ENCODE results near the gene XDH.

The XDH gene

GRCh38 chr2:31297751-31298150, 116.8 kb downstream of the XDH start:
- no peak for TF ChIP-seq Cebpa-rat (IDR thresholded peaks at IDR 0.05)
- no peak overlapping the region; a peak in 1 of 22 replicates for H3K9ac ChIP-seq

GRCh38 chr2:31296641-31297287, 117.8 kb downstream of the XDH start:
- H3K27ac ChIP-seq, result peak overlapping the region in 3 of 11 experiments; percentile 13 to 65 (median 61); a peak in 2 of 22 replicates
- TF ChIP-seq Cebpa-rat (IDR thresholded peaks at IDR 0.05), result no peak
- H3K4me2 ChIP-seq, result peak overlapping the region; percentile 35 to 79 (median 62)
- H3K9me3 ChIP-seq (replicated peaks in 1 of 11), result no peaks in the 10 kb centered on the region; a peak in 1 of 22 replicates
- H3K4me3 ChIP-seq, result no peak overlapping the region
- H3K4me1 ChIP-seq, result peaks cover 21 to 43% (median 36%) of the 10 kb centered on the region in 10 experiments
- H3K27me3 ChIP-seq, result no peaks in the 10 kb centered on the region
- H4K20me1 ChIP-seq, result no peaks in the 10 kb centered on the region
- no peak overlapping the region for H3K9ac ChIP-seq
- no peaks in the 10 kb centered on the region for H3K36me3 ChIP-seq

More at GRCh38 chr2:31297751-31298150, 116.8 kb downstream of the XDH start:
- H3K36me3 ChIP-seq, result no peaks in the 10 kb centered on the region
- no peaks in the 10 kb centered on the region for H4K20me1 ChIP-seq
- peaks cover 21 to 43% (median 36%) of the 10 kb centered on the region in 10 experiments for H3K4me1 ChIP-seq
- H3K27me3 ChIP-seq, result no peaks in the 10 kb centered on the region
- H3K4me2 ChIP-seq, result peak overlapping the region; percentile 35 to 79 (median 62); a peak in 18 of 22 replicates
- peak overlapping the region in 5 of 11 experiments; percentile 13 to 65 (median 48); a peak in 8 of 22 replicates for H3K27ac ChIP-seq
- H3K4me3 ChIP-seq, result no peak overlapping the region
- no peaks in the 10 kb centered on the region for H3K9me3 ChIP-seq (replicated peaks in 1 of 11)

GRCh38 chr2:31294196-31294595, 120.3 kb downstream of the XDH start:
- TF ChIP-seq Cebpa-rat (IDR thresholded peaks at IDR 0.05), result no peak
- no peaks in the 10 kb centered on the region for H4K20me1 ChIP-seq
- H3K9me3 ChIP-seq (replicated peaks in 1 of 11), result no peaks in the 10 kb centered on the region; a peak in 1 of 22 replicates
- H3K36me3 ChIP-seq, result no peaks in the 10 kb centered on the region
- H3K27me3 ChIP-seq, result no peaks in the 10 kb centered on the region
- peak overlapping the region in 5 of 11 experiments; percentile 0 to 18 (median 15); a peak in 3 of 22 replicates for H3K4me2 ChIP-seq
- H3K4me1 ChIP-seq, result peaks cover 21 to 39% (median 29%) of the 10 kb centered on the region in 10 experiments
- H3K9ac ChIP-seq, result no peak overlapping the region
- H3K4me3 ChIP-seq, result no peak overlapping the region
- no peak overlapping the region for H3K27ac ChIP-seq

- Histone ChIP-seq H3K27me3 (no peaks in the 10 kb centered on the region), H3K4me2 (peak overlapping the region; percentile 13 to 81 (median 52); a peak in 19 of 22 replicates), H4K20me1 (no peaks in the 10 kb centered on the region), H3K9me3 (replicated peaks in 1 of 11) (peaks cover 0 to 5% (median 0%) of the 10 kb centered on the region in 11 experiments; a peak in 1 of 22 replicates), H3K4me1 (peaks cover 0 to 35% (median 29%) of the 10 kb centered on the region in 10 experiments; a peak in 17 of 20 replicates), H3K36me3 (no peaks in the 10 kb centered on the region), H3K27ac (peak overlapping the region in 4 of 11 experiments; percentile 15 to 31 (median 24); a peak in 3 of 22 replicates), H3K4me3 (no peak overlapping the region), H3K9ac (no peak overlapping the region)
- no peak for TF ChIP-seq Cebpa-rat (IDR thresholded peaks at IDR 0.05)
Measured at GRCh38 chr2:31287654-31288053, 126.9 kb downstream of the XDH start.

GRCh38 chr2:31286961-31287550, 127.5 kb downstream of the XDH start:
- peak overlapping the region in 9 of 11 experiments; percentile 42 to 81 (median 56); a peak in 17 of 22 replicates for H3K4me2 ChIP-seq
- no peak overlapping the region for H3K9ac ChIP-seq
- TF ChIP-seq Cebpa-rat (IDR thresholded peaks at IDR 0.05), result no peak
- peaks cover 0 to 5% (median 0%) of the 10 kb centered on the region in 11 experiments; a peak in 1 of 22 replicates for H3K9me3 ChIP-seq (replicated peaks in 1 of 11)
- no peaks in the 10 kb centered on the region for H3K27me3 ChIP-seq
- H4K20me1 ChIP-seq, result no peaks in the 10 kb centered on the region
- H3K36me3 ChIP-seq, result no peaks in the 10 kb centered on the region
- peaks cover 0 to 35% (median 29%) of the 10 kb centered on the region in 10 experiments; a peak in 17 of 20 replicates for H3K4me1 ChIP-seq
- no peak overlapping the region for H3K4me3 ChIP-seq
- peak overlapping the region in 4 of 11 experiments; percentile 9 to 31 (median 21); a peak in 2 of 22 replicates for H3K27ac ChIP-seq

GRCh38 chr2:31286230-31286629, 128.3 kb downstream of the XDH start:
- no peak overlapping the region for H3K9ac ChIP-seq
- H3K4me3 ChIP-seq, result no peak overlapping the region
- no peaks in the 10 kb centered on the region for H3K27me3 ChIP-seq
- no peaks in the 10 kb centered on the region for H4K20me1 ChIP-seq
- 0 out of 22 replicates have a peak, but pooled peaks cover 0 to 5% (median 0%) of the 10 kb centered on the region in 11 experiments for H3K9me3 ChIP-seq (replicated peaks in 1 of 11)
- peaks cover 0 to 35% (median 29%) of the 10 kb centered on the region in 10 experiments; a peak in 17 of 20 replicates for H3K4me1 ChIP-seq
- no peaks in the 10 kb centered on the region for H3K36me3 ChIP-seq
- H3K27ac ChIP-seq, result no peak overlapping the region
- H3K4me2 ChIP-seq, result no peak overlapping the region
- TF ChIP-seq Cebpa-rat (IDR thresholded peaks at IDR 0.05), result no peak

All from BLaER1 treated with 17β-estradiol and CSF1 and Interleukin-3, amounts not matched to agents 10 nM and 100 nM (cell line).